SKM-1 treated with dmso at 0.1 percent for 144 hours (cell line): Measurements from ENCODE around the gene CPNE1.
A peak's percentile ranks its signal among the peaks of the same experiment; 100 is the strongest.

Experiments used
- DNase-seq: peaks from one replicate; lab custom pipeline; 2025; ENCODE audit not compliant: unreplicated experiment; lab: John Stamatoyannopoulos, UW

Gene CPNE1

GRCh38 chr20:35621560-35621946, 43.1 kb downstream of the CPNE1 start:
- no peak for DNase-seq

GRCh38 chr20:35620818-35621559, 43.7 kb downstream of the CPNE1 start:
- no peak for DNase-seq

GRCh38 chr20:35619196-35620095, 45.3 kb downstream of the CPNE1 start:
- DNase-seq, result peak; percentile 28

- no peak for DNase-seq
Observed at GRCh38 chr20:35618263-35619131, 46.2 kb downstream of the CPNE1 start.

GRCh38 chr20:35617397-35618262, 47.1 kb downstream of the CPNE1 start:
- peak; percentile 49 for DNase-seq

- DNase-seq, result peak; percentile 63
Observed at GRCh38 chr20:35616465-35617396, 48.0 kb downstream of the CPNE1 start.

- peak; percentile 99 for DNase-seq
Observed at GRCh38 chr20:35615667-35616464, 48.8 kb downstream of the CPNE1 start, which contains the start of gene SPAG4. SPAG4 (plus strand) TSS chr20:35615829; CDS start chr20:35616004, 175 bp downstream.

GRCh38 chr20:35611482-35611881, 53.2 kb downstream of the CPNE1 start:
- no peak for DNase-seq

- DNase-seq, result no peak
Observed at GRCh38 chr20:35610833-35611427, 53.8 kb downstream of the CPNE1 start.

GRCh38 chr20:35607003-35607735, 57.5 kb downstream of the CPNE1 start:
- DNase-seq, result no peak

GRCh38 chr20:35606127-35606526, 58.6 kb downstream of the CPNE1 start:
- DNase-seq, result no peak

GRCh38 chr20:35604449-35604747, 60.3 kb downstream of the CPNE1 start:
- DNase-seq, result no peak

GRCh38 chr20:35603695-35604448, 60.8 kb downstream of the CPNE1 start:
- DNase-seq, result no peak

GRCh38 chr20:35602851-35603495, 61.7 kb downstream of the CPNE1 start:
- no peak for DNase-seq

- no peak for DNase-seq
Observed at GRCh38 chr20:35601990-35602389, 62.7 kb downstream of the CPNE1 start.
